Measurements from ENCODE around the gene IFT20.
"Not testable (repeated sequence)": the region's sequence is repeated elsewhere in the genome, so short reads cannot be mapped to it uniquely, and the experiment has no call there.

Gene IFT20

GRCh38 chr17:28364665-28365363 is 29.5 kb upstream of the IFT20 start, which contains the start of gene SEBOX:
Gene SEBOX, minus strand, starts transcription at chr17:28365199. Its CDS starts 48 bp downstream, at chr17:28365151.
- no peak for DNase-seq (ENCODE audit: low read depth in 2 of 2)

GRCh38 chr17:28363776-28364650 is 28.7 kb upstream of the IFT20 start:
- no peak for DNase-seq (ENCODE audit: low read depth in 2 of 2)

- no peak for DNase-seq (ENCODE audit: low read depth in 2 of 2)
These were observed 27.9 kb upstream of the IFT20 start for GRCh38 chr17:28363186-28363585.

GRCh38 chr17:28357901-28358197 is 22.6 kb upstream of the IFT20 start:
- no peak for DNase-seq (ENCODE audit: low read depth in 2 of 2)

GRCh38 chr17:28357061-28357900 is 22.0 kb upstream of the IFT20 start, which contains the start of gene POLDIP2:
Gene POLDIP2, minus strand, starts transcription at chr17:28357527. Its CDS starts 79 bp downstream, at chr17:28357448.
- peak; percentile 89 to 95 for DNase-seq (ENCODE audit: low read depth in 2 of 2)

GRCh38 chr17:28350271-28350670 is 15.0 kb upstream of the IFT20 start:
- no peak for DNase-seq (ENCODE audit: low read depth in 2 of 2)

GRCh38 chr17:28348979-28349378 is 13.7 kb upstream of the IFT20 start:
- DNase-seq (ENCODE audit: low read depth in 2 of 2): no peak

GRCh38 chr17:28347261-28347891 is 12.1 kb upstream of the IFT20 start:
- no peak for DNase-seq (ENCODE audit: low read depth in 2 of 2)

GRCh38 chr17:28346746-28347246 is 11.5 kb upstream of the IFT20 start:
- no peak for DNase-seq (ENCODE audit: low read depth in 2 of 2)

- DNase-seq (ENCODE audit: low read depth in 2 of 2): no peak
These were observed 10.9 kb upstream of the IFT20 start for GRCh38 chr17:28346199-28346580.

GRCh38 chr17:28345419-28346198 is 10.3 kb upstream of the IFT20 start:
- no peak for DNase-seq (ENCODE audit: low read depth in 2 of 2)

- DNase-seq (ENCODE audit: low read depth in 2 of 2): no peak
These were observed 9.2 kb upstream of the IFT20 start for GRCh38 chr17:28344435-28344901.

- DNase-seq (ENCODE audit: low read depth in 2 of 2): no peak
These were observed 8.7 kb upstream of the IFT20 start for GRCh38 chr17:28344011-28344410.

- DNase-seq (ENCODE audit: low read depth in 2 of 2): no peak
These were observed 8.2 kb upstream of the IFT20 start for GRCh38 chr17:28343491-28343932.

- DNase-seq (ENCODE audit: low read depth in 2 of 2): no peak
These were observed 7.0 kb upstream of the IFT20 start for GRCh38 chr17:28342313-28342712.

GRCh38 chr17:28341516-28341915 is 6.2 kb upstream of the IFT20 start:
- no peak for DNase-seq (ENCODE audit: low read depth in 2 of 2)

- DNase-seq (ENCODE audit: low read depth in 2 of 2): no peak
These were observed 5.1 kb upstream of the IFT20 start for GRCh38 chr17:28340374-28340773.

GRCh38 chr17:28339431-28339830 is 4.2 kb upstream of the IFT20 start:
- no peak for DNase-seq (ENCODE audit: low read depth in 2 of 2)

GRCh38 chr17:28338769-28339212 is 3.5 kb upstream of the IFT20 start:
- DNase-seq (ENCODE audit: low read depth in 2 of 2): not testable (repeated sequence)

- DNase-seq (ENCODE audit: low read depth in 2 of 2): no peak
These were observed 2.9 kb upstream of the IFT20 start for GRCh38 chr17:28338056-28338768.

All from stimulated activated CD8-positive, alpha-beta memory T cell treated with anti-CD3 and anti-CD28 coated beads, Interleukin-7, amount 100 ng/mL, for 4 hours (primary cell).